22Rv1 (cell line): ENCODE results near the gene FSIP1.

Source experiments
- ZFX ChIP-seq: fragments of 450-650 bp; IDR thresholded peaks from 2 replicates; pipeline ENCODE4 v1.6.1; 2017; ENCODE audit warnings: antibody characterized with exemption, borderline replicate concordance
- TF ChIP-seq, protein P1 (sequence below): fragments of 450-650 bp; IDR thresholded peaks from 2 replicates; pipeline ENCODE4 v1.5.1; 2017; ENCODE audit warnings: mild to moderate bottlenecking

GRCh38 chr15:39728845-39729244 is 53.8 kb downstream of the FSIP1 start:
- TF ChIP-seq, protein P1, sequence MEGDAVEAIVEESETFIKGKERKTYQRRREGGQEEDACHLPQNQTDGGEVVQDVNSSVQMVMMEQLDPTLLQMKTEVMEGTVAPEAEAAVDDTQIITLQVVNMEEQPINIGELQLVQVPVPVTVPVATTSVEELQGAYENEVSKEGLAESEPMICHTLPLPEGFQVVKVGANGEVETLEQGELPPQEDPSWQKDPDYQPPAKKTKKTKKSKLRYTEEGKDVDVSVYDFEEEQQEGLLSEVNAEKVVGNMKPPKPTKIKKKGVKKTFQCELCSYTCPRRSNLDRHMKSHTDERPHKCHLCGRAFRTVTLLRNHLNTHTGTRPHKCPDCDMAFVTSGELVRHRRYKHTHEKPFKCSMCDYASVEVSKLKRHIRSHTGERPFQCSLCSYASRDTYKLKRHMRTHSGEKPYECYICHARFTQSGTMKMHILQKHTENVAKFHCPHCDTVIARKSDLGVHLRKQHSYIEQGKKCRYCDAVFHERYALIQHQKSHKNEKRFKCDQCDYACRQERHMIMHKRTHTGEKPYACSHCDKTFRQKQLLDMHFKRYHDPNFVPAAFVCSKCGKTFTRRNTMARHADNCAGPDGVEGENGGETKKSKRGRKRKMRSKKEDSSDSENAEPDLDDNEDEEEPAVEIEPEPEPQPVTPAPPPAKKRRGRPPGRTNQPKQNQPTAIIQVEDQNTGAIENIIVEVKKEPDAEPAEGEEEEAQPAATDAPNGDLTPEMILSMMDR = no peak
- TF ChIP-seq ZFX = no peak
